ENCODE data around the gene INPP5D. TPM values are rescaled to one million over a fixed set of nuclear protein-coding genes. Genes with fewer than 3 reads are reported as not detected.

The INPP5D gene
- total and polyA plus RNA-seq, 2 donors (not counting 1 experiment from before 2014, with no cell fraction given), result 152 to 444 TPM

- ChIA-PET CTCF (interaction anchor here (1.8 kb wide), 1 partner anchor 15 kb away, joined by 7 read pairs; the partner anchor contains the start of gene ATG16L1), POLR2A (interaction anchor here (0.7 kb wide), 1 partner anchor 207 kb away, joined by 6 read pairs; no protein-coding TSS in a partner anchor)
- Histone ChIP-seq H3K9ac (ENCODE audit: low read length) (no peak overlapping the region), H3K9me3 (ENCODE audit: control extremely low read depth in 1 of 3, control insufficient read depth in 2 of 3, insufficient read depth in 1 of 3, low read length in 2 of 3) (peaks cover 0 to 4% (median 0%) of the 10 kb centered on the region in 3 donors), H3K4me3 (ENCODE audit: control extremely low read depth in 1 of 5, extremely low read depth in 1 of 5, insufficient read depth in 1 of 5, low read depth in 2 of 5, low read length in 4 of 5) (no peak overlapping the region), H2AFZ (ENCODE audit: insufficient read depth, low read depth, low read length, poor library complexity, severe bottlenecking) (no peak overlapping the region), H3K27me3 (replicated peaks in 1 of 4; ENCODE audit: control extremely low read depth in 1 of 4, control insufficient read depth in 3 of 4, insufficient read depth in 4 of 4, low read length in 3 of 4) (no peaks in the 10 kb centered on the region), H3K27ac (ENCODE audit: low read length in 2 of 2) (no peak overlapping the region), H4K20me1 (ENCODE audit: control insufficient read depth, insufficient read depth, low read length, poor library complexity, severe bottlenecking) (no peaks in the 10 kb centered on the region), H3K36me3 (replicated peaks in 1 of 2; ENCODE audit: control extremely low read depth in 1 of 2, control insufficient read depth in 1 of 2, extremely low read depth in 1 of 2, insufficient read depth in 2 of 2, low read length in 1 of 2) (no peaks in the 10 kb centered on the region), H3K4me1 (ENCODE audit: control insufficient read depth in 2 of 2, insufficient read depth in 2 of 2, low read length in 2 of 2) (peaks cover 12 to 20% of the 10 kb centered on the region in 2 donors), H3K79me2 (ENCODE audit: control insufficient read depth, insufficient read depth, low read length) (peaks cover 6% of the 10 kb centered on the region), H3K4me2 (replicated peaks; ENCODE audit: low read depth, low read length, poor library complexity, severe bottlenecking) (no peak overlapping the region)
- no peak overlapping the region for H3K27ac Mint-ChIP-seq
- 90% methylated on average over 3 of the region's 9 CpGs for WGBS (ENCODE audit: insufficient coverage)
- intact Hi-C loops (cut with micrococcal nuclease), result no loop called here
- DNase-seq (no peak), ATAC-seq (ENCODE audit: low read depth) (no peak)
- peaks cover 13% of the 10 kb centered on the region for H3K4me1 Mint-ChIP-seq
- no peaks in the 10 kb centered on the region for H3K27me3 Mint-ChIP-seq
- TF ChIP-seq EZH2 (IDR thresholded peaks at IDR 0.05; ENCODE audit: borderline replicate concordance, insufficient read depth, low read depth, low read length, poor library complexity, severe bottlenecking), result no peak
- TF ChIP-seq, protein P1, sequence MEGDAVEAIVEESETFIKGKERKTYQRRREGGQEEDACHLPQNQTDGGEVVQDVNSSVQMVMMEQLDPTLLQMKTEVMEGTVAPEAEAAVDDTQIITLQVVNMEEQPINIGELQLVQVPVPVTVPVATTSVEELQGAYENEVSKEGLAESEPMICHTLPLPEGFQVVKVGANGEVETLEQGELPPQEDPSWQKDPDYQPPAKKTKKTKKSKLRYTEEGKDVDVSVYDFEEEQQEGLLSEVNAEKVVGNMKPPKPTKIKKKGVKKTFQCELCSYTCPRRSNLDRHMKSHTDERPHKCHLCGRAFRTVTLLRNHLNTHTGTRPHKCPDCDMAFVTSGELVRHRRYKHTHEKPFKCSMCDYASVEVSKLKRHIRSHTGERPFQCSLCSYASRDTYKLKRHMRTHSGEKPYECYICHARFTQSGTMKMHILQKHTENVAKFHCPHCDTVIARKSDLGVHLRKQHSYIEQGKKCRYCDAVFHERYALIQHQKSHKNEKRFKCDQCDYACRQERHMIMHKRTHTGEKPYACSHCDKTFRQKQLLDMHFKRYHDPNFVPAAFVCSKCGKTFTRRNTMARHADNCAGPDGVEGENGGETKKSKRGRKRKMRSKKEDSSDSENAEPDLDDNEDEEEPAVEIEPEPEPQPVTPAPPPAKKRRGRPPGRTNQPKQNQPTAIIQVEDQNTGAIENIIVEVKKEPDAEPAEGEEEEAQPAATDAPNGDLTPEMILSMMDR (IDR thresholded peaks at IDR 0.05), result no peak
- H3K4me3 Mint-ChIP-seq, result no peak overlapping the region
- H3K9me3 Mint-ChIP-seq (ENCODE audit: insufficient read depth), result no peaks in the 10 kb centered on the region
Measured at GRCh38 chr2:233235977-233236376, 175.8 kb downstream of the INPP5D start.

DNA sequence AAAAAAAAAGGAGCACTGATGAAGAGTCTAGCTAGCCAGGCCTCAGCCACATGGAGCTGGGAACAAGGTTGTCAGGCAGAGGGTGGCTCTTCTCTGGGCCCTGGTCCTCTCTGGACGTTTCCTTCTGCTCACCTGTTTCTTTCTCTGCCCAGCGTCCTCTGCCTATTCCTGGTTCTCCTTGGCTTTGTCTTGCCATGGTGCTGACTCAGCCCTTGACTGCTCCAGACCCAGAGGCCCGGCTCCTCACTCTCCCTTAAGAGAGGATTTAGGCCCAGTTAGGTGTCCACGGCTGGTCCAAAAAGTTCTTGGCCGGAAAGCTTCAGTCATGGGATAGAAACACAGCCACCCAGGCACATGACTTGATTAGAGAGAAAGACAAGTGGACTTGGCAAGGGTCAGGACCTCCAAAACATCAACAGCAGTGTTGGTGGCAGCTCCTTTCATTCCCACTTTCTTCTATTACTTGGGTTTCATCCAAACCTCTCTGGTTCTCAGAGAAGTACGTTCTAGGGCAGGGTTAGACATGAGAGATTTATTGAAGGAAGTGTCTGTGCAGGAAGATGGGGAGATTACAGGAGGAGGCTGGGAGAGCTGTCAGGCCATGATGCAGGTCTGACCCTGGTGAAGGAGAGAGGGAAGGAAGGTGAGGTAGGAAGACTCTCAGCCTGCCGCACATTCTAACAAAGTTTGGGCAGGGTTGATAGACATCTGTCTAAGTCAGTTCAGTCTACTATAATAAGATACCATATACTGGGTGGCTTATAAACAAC is 176.9 kb downstream of the INPP5D start:
- Histone ChIP-seq H3K27me3 (replicated peaks in 1 of 4; ENCODE audit: control extremely low read depth in 1 of 4, control insufficient read depth in 3 of 4, insufficient read depth in 4 of 4, low read length in 3 of 4) (no peaks in the 10 kb centered on the region), H3K9me3 (ENCODE audit: control extremely low read depth in 1 of 3, control insufficient read depth in 2 of 3, insufficient read depth in 1 of 3, low read length in 2 of 3) (peaks cover 0 to 4% (median 0%) of the 10 kb centered on the region in 3 donors), H3K36me3 (replicated peaks in 1 of 2; ENCODE audit: control extremely low read depth in 1 of 2, control insufficient read depth in 1 of 2, extremely low read depth in 1 of 2, insufficient read depth in 2 of 2, low read length in 1 of 2) (no peaks in the 10 kb centered on the region), H3K9ac (ENCODE audit: low read length) (no peak overlapping the region), H2AFZ (ENCODE audit: insufficient read depth, low read depth, low read length, poor library complexity, severe bottlenecking) (no peak overlapping the region), H3K4me3 (ENCODE audit: control extremely low read depth in 1 of 5, extremely low read depth in 1 of 5, insufficient read depth in 1 of 5, low read depth in 2 of 5, low read length in 4 of 5) (no peak overlapping the region), H3K4me2 (replicated peaks; ENCODE audit: low read depth, low read length, poor library complexity, severe bottlenecking) (no peak overlapping the region), H3K79me2 (ENCODE audit: control insufficient read depth, insufficient read depth, low read length) (peaks cover 6% of the 10 kb centered on the region), H4K20me1 (ENCODE audit: control insufficient read depth, insufficient read depth, low read length, poor library complexity, severe bottlenecking) (no peaks in the 10 kb centered on the region), H3K4me1 (ENCODE audit: control insufficient read depth in 2 of 2, insufficient read depth in 2 of 2, low read length in 2 of 2) (peaks cover 22 to 29% of the 10 kb centered on the region in 2 donors), H3K27ac (ENCODE audit: low read length in 2 of 2) (no peak overlapping the region)
- WGBS (ENCODE audit: insufficient coverage), result 88% methylated on average over 6 of the region's 7 CpGs
- ChIA-PET CTCF (interaction anchor here (0.6 to 1.8 kb wide), 3 partner anchors 14 to 383 kb away, joined by 3 to 7 read pairs (median 3); partner anchors contain the start of gene ATG16L1), POLR2A (interaction anchor here (0.6 to 0.7 kb wide), 2 partner anchors 18 to 61 kb away, joined by 3 to 6 read pairs; no protein-coding TSS in a partner anchor)
- DNase-seq, result no peak
- peaks cover 20% of the 10 kb centered on the region for H3K4me1 Mint-ChIP-seq
- TF ChIP-seq, protein P1 (IDR thresholded peaks at IDR 0.05), result no peak
- no peak for TF ChIP-seq EZH2 (IDR thresholded peaks at IDR 0.05; ENCODE audit: borderline replicate concordance, insufficient read depth, low read depth, low read length, poor library complexity, severe bottlenecking)
- intact Hi-C loops (cut with micrococcal nuclease), result no loop called here
- no peak overlapping the region for H3K27ac Mint-ChIP-seq
- no peak overlapping the region for H3K4me3 Mint-ChIP-seq
- H3K27me3 Mint-ChIP-seq, result no peaks in the 10 kb centered on the region
- no peaks in the 10 kb centered on the region for H3K9me3 Mint-ChIP-seq (ENCODE audit: insufficient read depth)
- no peak for ATAC-seq (ENCODE audit: low read depth)
